Keratinocyte (primary cell): ENCODE results near the gene RHCE. TPM values are rescaled to one million over a fixed set of nuclear protein-coding genes. Genes with fewer than 3 reads are reported as not detected.
A peak's percentile ranks its signal among the peaks of the same experiment; 100 is the strongest.
"Not testable (repeated sequence)": the region's sequence is repeated elsewhere in the genome, so short reads cannot be mapped to it uniquely, and the experiment has no call there.

ENCODE experiments used
- DNase-seq: peaks from one replicate; pipeline ENCODE4 v3.0.0-alpha.2; 2011; ENCODE audit warnings: low read depth, missing footprints, low spot score
- FAIRE-seq: peaks from 2 replicates; lab custom pipeline; 2011; peaks lifted over from hg19 to GRCh38; lab: Jason Lieb, UNC
- H2AFZ ChIP-seq: 2 replicates; pipeline ENCODE4 v1.6.0; 2012; ENCODE audit warnings: low read length, control low read depth, inconsistent platforms; ENCODE audit not compliant: control insufficient read depth
- H3K27ac ChIP-seq: 2 replicates; pipeline ENCODE4 v1.5.1; 2011; ENCODE audit warnings: low read length; ENCODE audit not compliant: control insufficient read depth, insufficient read depth
- H3K27me3 ChIP-seq: 3 replicates; pipeline ENCODE4 v1.6.0; 2011; ENCODE audit warnings: low read length; ENCODE audit not compliant: control insufficient read depth, insufficient read depth; ENCODE audit errors: extremely low read depth
- H3K36me3 ChIP-seq, 2 experiments: 2 replicates in 1 of 2; 3 replicates in 1 of 2; pipeline ENCODE4 v1.5.1; 2011; ENCODE audit warnings: low read length in 2 of 2, mild to moderate bottlenecking in 1 of 2; ENCODE audit not compliant: control insufficient read depth in 2 of 2, insufficient read depth in 2 of 2; ENCODE audit errors: extremely low read depth in 1 of 2
- H3K4me1 ChIP-seq: 3 replicates; pipeline ENCODE4 v1.5.1; 2011; ENCODE audit warnings: low read length; ENCODE audit not compliant: control insufficient read depth, insufficient read depth; ENCODE audit errors: extremely low read depth
- H3K4me2 ChIP-seq: 3 replicates; pipeline ENCODE4 v1.6.0; 2011; ENCODE audit warnings: low read depth, low read length; ENCODE audit not compliant: control insufficient read depth, insufficient read depth; ENCODE audit errors: extremely low read depth
- H3K4me3 ChIP-seq, 3 experiments: fragments of 200-600 bp in 1 of 3; sonication (generic) in 1 of 3; 2 replicates in 2 of 3; 3 replicates in 1 of 3; pipeline ENCODE4 v1.5.1; 2011 to 2016; ENCODE audit warnings: low read length in 3 of 3, mild to moderate bottlenecking in 3 of 3, control low read depth in 2 of 3, inconsistent platforms in 1 of 3, low read depth in 1 of 3, mixed read lengths in 1 of 3, mixed run types in 1 of 3, moderate library complexity in 1 of 3; ENCODE audit not compliant: control insufficient read depth in 2 of 3, insufficient read depth in 2 of 3; ENCODE audit errors: extremely low read depth in 1 of 3
- H3K79me2 ChIP-seq: 2 replicates; pipeline ENCODE4 v1.6.0; 2012; ENCODE audit warnings: low read length; ENCODE audit not compliant: control insufficient read depth, insufficient read depth
- H3K9ac ChIP-seq: 3 replicates; pipeline ENCODE4 v1.6.0; 2011; ENCODE audit warnings: low read length; ENCODE audit not compliant: control insufficient read depth, insufficient read depth; ENCODE audit errors: extremely low read depth
- H3K9me1 ChIP-seq: 3 replicates; pipeline ENCODE4 v1.6.0; 2011; ENCODE audit warnings: low read length; ENCODE audit not compliant: control insufficient read depth, insufficient read depth; ENCODE audit errors: extremely low read depth
- H3K9me3 ChIP-seq: 2 replicates; pipeline ENCODE4 v1.5.1; 2012; ENCODE audit warnings: low read depth, low read length; ENCODE audit not compliant: control insufficient read depth
- H4K20me1 ChIP-seq: 3 replicates; pipeline ENCODE4 v1.6.0; 2011; ENCODE audit warnings: low read length; ENCODE audit not compliant: control insufficient read depth, insufficient read depth; ENCODE audit errors: extremely low read depth
- dilution Hi-C: fragments of 300-500 bp; cut with MboI; formaldehyde crosslinking; loops from one replicate; pipeline ENCODE4 v1.7.0; 2020; ENCODE audit warnings: low sequenced_read_pairs; ENCODE audit not compliant: extremely low pct_ligation_motif_present
- polyA plus RNA-seq, 5 experiments: library from polyadenylated mRNA; depleted of rRNA in 3 of 5; stranded (reverse) in 3 of 5; stranded (forward) in 1 of 5; unstranded in 1 of 5; fragments of >200 nt; gene quantifications; 1 replicate in 1 of 5; 2 replicates in 3 of 5; 3 replicates in 1 of 5; pipeline versions ENCODE4 v1.2.1 to v1.2.3, GENCODE V29; 2011 to 2012; ENCODE audit warnings: missing spikeins in 2 of 5, low read depth in 1 of 5, low replicate concordance in 1 of 5

The RHCE gene
- polyA plus RNA-seq, 1 donor (not counting 4 experiments of a cell fraction or from before 2014, with no cell fraction given) = 0.20 TPM

DNA sequence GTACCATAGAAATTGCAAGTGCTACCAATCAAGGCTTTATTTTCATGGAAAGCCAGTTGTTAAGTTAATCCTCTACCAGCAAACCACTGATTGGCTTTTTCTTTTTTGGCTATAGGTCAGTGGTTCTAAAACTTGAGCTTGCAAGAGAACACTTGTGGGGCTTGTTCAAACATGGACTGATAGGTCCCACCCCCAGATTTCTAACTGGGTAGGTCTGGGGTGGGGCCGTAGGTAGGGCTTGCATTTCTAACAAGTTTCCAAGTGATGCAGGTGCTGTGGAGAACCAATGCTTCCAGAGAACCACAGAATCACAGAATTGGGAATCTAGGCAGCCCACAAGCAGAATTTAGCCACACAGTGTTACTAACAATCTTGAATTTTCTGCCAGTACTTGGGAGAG lies 36.8 kb downstream of the RHCE start:
- H3K4me2 ChIP-seq, H4K20me1 ChIP-seq, H3K27me3 ChIP-seq, H3K9ac ChIP-seq, H3K36me3 ChIP-seq, dilution Hi-C loops, H2AFZ ChIP-seq, FAIRE-seq, H3K79me2 ChIP-seq, H3K9me3 ChIP-seq, H3K4me1 ChIP-seq, H3K9me1 ChIP-seq, H3K27ac ChIP-seq, DNase-seq, H3K4me3 ChIP-seq: not testable (repeated sequence)

DNA sequence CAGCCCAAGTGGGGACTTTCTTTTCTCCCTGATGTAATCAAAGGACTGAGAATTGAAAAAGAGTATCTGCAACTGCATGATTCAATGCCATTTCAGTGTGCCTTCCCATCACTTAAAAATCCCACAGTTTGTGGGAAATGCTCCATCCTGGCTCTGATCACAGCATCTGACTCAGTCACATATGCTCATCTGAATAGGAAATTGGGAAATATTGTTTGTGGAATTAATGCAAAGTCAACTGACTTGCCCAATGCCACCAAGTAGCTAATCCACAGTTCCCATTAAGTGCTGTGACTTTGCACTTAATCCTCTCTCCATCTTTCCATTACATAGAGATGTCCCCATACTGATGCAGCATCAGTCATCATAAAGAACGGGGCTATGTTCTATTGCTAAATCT lies 37.5 kb downstream of the RHCE start:
- DNase-seq, H3K36me3 ChIP-seq, H3K9me3 ChIP-seq, H3K4me3 ChIP-seq, dilution Hi-C loops, H3K9me1 ChIP-seq, FAIRE-seq, H3K27ac ChIP-seq, H3K9ac ChIP-seq, H4K20me1 ChIP-seq, H3K4me2 ChIP-seq, H3K27me3 ChIP-seq, H3K79me2 ChIP-seq, H3K4me1 ChIP-seq, H2AFZ ChIP-seq: not testable (repeated sequence)

DNA sequence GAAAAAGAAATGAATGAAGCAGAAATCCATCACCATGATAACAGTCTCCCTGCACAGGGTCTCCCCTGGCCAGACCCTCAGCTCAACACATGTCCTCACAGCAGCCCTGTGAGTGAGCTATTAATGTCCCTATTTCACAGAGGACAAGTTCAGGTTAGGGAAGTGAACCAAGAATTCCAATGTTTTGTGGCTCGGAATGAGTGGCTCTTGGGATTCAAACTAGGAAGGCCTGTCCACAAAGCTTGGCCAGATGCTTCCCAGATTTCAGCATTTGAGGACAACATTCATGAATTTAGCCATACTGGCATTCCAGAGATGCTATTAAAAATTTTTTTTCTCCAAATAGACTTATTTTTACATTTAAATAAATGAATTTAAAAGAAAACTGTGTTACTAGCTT lies 38.1 kb downstream of the RHCE start:
- H3K4me2 ChIP-seq, dilution Hi-C loops, FAIRE-seq, H3K4me1 ChIP-seq, H4K20me1 ChIP-seq, H3K27me3 ChIP-seq, DNase-seq, H3K27ac ChIP-seq, H3K9ac ChIP-seq, H3K36me3 ChIP-seq, H3K9me1 ChIP-seq, H2AFZ ChIP-seq, H3K79me2 ChIP-seq, H3K9me3 ChIP-seq, H3K4me3 ChIP-seq: not testable (repeated sequence)

DNA sequence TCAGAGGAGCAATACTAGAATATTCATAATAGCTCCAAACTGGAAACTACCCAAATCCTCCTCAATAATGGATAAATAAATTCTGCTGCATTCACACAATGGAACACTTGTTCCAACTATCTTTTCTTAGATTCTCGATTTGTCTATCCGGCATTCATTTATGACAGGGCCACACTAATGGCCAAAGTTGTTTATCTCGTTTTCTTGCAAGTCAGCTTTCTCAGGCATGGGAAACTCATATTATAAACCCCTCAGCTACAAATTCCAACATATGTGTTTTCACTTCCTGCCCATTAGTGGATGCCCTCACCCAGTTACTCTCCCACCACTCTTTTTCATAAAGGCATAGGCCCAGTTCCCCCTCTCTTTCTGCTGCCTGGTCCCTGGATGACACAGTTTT lies 42.3 kb downstream of the RHCE start:
- H3K4me1 ChIP-seq, H4K20me1 ChIP-seq, FAIRE-seq, H2AFZ ChIP-seq, H3K79me2 ChIP-seq, H3K9me1 ChIP-seq, H3K36me3 ChIP-seq, H3K9ac ChIP-seq, H3K4me3 ChIP-seq, dilution Hi-C loops, H3K9me3 ChIP-seq, H3K27ac ChIP-seq, H3K4me2 ChIP-seq, H3K27me3 ChIP-seq, DNase-seq: not testable (repeated sequence)

DNA sequence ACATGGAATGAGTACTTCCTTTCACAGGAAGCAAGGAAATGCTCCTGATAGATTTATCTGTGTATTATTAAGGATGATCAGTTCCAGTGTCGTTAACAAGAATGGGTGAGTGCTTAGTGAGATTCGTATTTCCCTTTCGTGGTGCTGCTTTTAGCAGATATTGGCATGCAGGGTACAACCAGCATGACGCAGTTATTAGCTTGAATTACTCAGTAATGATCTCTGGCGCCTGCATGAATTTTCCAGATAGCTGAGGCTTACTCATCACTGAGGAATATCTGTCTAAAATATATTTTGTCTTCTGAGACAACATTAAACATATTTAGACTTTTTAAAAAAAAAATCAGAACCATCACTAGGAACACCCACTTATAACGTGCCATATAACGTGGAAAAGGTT lies 48.9 kb downstream of the RHCE start:
- FAIRE-seq, H3K9me3 ChIP-seq, H3K4me1 ChIP-seq, H3K79me2 ChIP-seq, H3K36me3 ChIP-seq, H3K4me2 ChIP-seq, H2AFZ ChIP-seq, H3K27ac ChIP-seq, H3K4me3 ChIP-seq, H4K20me1 ChIP-seq, H3K9ac ChIP-seq, H3K9me1 ChIP-seq, H3K27me3 ChIP-seq, dilution Hi-C loops: not testable (repeated sequence)
- peak; percentile 19 for DNase-seq
